H9 (cell line): ENCODE measurements around the gene ZNF106. TPM values are rescaled to one million over a fixed set of nuclear protein-coding genes. Genes with fewer than 3 reads are reported as not detected.

Experiments used
- DNase-seq: peaks from one replicate; pipeline ENCODE4 v3.0.0-alpha.2; 2017
- H2AFZ ChIP-seq: one replicate; pipeline ENCODE4 v1.6.1; 2013; ENCODE audit warnings: mild to moderate bottlenecking, low read length, control low read depth, moderate library complexity
- H2AK5ac ChIP-seq: 2 replicates; pipeline ENCODE4 v1.6.1; 2013; ENCODE audit warnings: low read length, control low read depth, mixed read lengths; ENCODE audit not compliant: insufficient read length
- H2BK120ac ChIP-seq: one replicate; pipeline ENCODE4 v1.6.1; 2013; ENCODE audit warnings: low read depth, mild to moderate bottlenecking, low read length, control low read depth, inconsistent platforms; ENCODE audit not compliant: poor library complexity, severe bottlenecking
- H2BK12ac ChIP-seq: 2 replicates; pipeline ENCODE4 v1.6.1; 2013; ENCODE audit warnings: low read length, control low read depth, mixed read lengths, low read depth; ENCODE audit not compliant: insufficient read length
- H2BK15ac ChIP-seq: 2 replicates; pipeline ENCODE4 v1.6.1; 2013; ENCODE audit warnings: low read depth, low read length, control low read depth
- H2BK20ac ChIP-seq: one replicate; pipeline ENCODE4 v1.6.1; 2013; ENCODE audit warnings: low read depth, mild to moderate bottlenecking, low read length, control low read depth, inconsistent platforms; ENCODE audit not compliant: poor library complexity, severe bottlenecking
- H2BK5ac ChIP-seq: 2 replicates; pipeline ENCODE4 v1.6.1; 2013; ENCODE audit warnings: low read length, control low read depth, mixed read lengths; ENCODE audit not compliant: insufficient read length
- H3K14ac ChIP-seq: 2 replicates; pipeline ENCODE4 v1.6.1; 2013; ENCODE audit warnings: low read length, control low read depth; ENCODE audit not compliant: insufficient read depth
- H3K18ac ChIP-seq: 2 replicates; pipeline ENCODE4 v1.6.1; 2013; ENCODE audit warnings: low read depth, mild to moderate bottlenecking, mixed read lengths, low read length, control low read depth; ENCODE audit not compliant: insufficient read length
- H3K23ac ChIP-seq: 2 replicates; pipeline ENCODE4 v1.6.1; 2013; ENCODE audit warnings: low read length, control low read depth, mixed read lengths, low read depth; ENCODE audit not compliant: insufficient read length
- H3K23me2 ChIP-seq: 2 replicates; pipeline ENCODE4 v1.6.1; 2013; ENCODE audit warnings: low read depth, mild to moderate bottlenecking, mixed read lengths, low read length, control low read depth; ENCODE audit not compliant: insufficient read length, poor library complexity, severe bottlenecking
- H3K27ac ChIP-seq: 2 replicates; pipeline ENCODE4 v1.5.1; 2013; ENCODE audit warnings: low read length, control low read depth, mixed read lengths, low read depth; ENCODE audit not compliant: insufficient read length
- H3K27me3 ChIP-seq: 2 replicates; pipeline ENCODE4 v1.6.1; 2013; ENCODE audit warnings: low read length, control low read depth, inconsistent platforms; ENCODE audit not compliant: insufficient read depth
- H3K4ac ChIP-seq: 2 replicates; pipeline ENCODE4 v1.6.1; 2013; ENCODE audit warnings: low read depth, mild to moderate bottlenecking, control low read depth, inconsistent platforms, low read length, moderate library complexity
- H3K4me1 ChIP-seq: 2 replicates; pipeline ENCODE4 v1.6.1; 2013; ENCODE audit warnings: low read length, control low read depth, inconsistent platforms; ENCODE audit not compliant: insufficient read depth
- H3K4me2 ChIP-seq: 2 replicates; pipeline ENCODE4 v1.6.1; 2013; ENCODE audit warnings: low read length, control low read depth, mixed read lengths; ENCODE audit not compliant: insufficient read length, insufficient read depth
- H3K56ac ChIP-seq: 2 replicates; pipeline ENCODE4 v1.6.1; 2013; ENCODE audit warnings: low read depth, mild to moderate bottlenecking, mixed read lengths, low read length, control low read depth; ENCODE audit not compliant: insufficient read length
- H3K79me1 ChIP-seq: 2 replicates; pipeline ENCODE4 v1.6.1; 2013; ENCODE audit warnings: low read depth, mild to moderate bottlenecking, moderate library complexity, low read length, control low read depth, inconsistent platforms; ENCODE audit not compliant: insufficient read depth, poor library complexity, severe bottlenecking
- H3K79me2 ChIP-seq: 2 replicates; pipeline ENCODE4 v1.6.1; 2013; ENCODE audit warnings: low read length, control low read depth, inconsistent platforms; ENCODE audit not compliant: insufficient read depth
- H3K9ac ChIP-seq: 2 replicates; pipeline ENCODE4 v1.6.1; 2013; ENCODE audit warnings: low read length, control low read depth, mixed read lengths; ENCODE audit not compliant: insufficient read length; ENCODE audit errors: extremely low read depth
- H3K9me3 ChIP-seq: one replicate; pipeline ENCODE4 v1.6.1; 2013; ENCODE audit warnings: low read depth, low read length, inconsistent platforms; ENCODE audit not compliant: control insufficient read depth
- H3T11ph ChIP-seq: one replicate; pipeline ENCODE4 v1.6.1; 2013; ENCODE audit warnings: mild to moderate bottlenecking, low read length, control low read depth, inconsistent platforms
- H4K20me1 ChIP-seq: one replicate; pipeline ENCODE4 v1.6.1; 2013; ENCODE audit not compliant: control insufficient read depth, insufficient read length, insufficient read depth
- H4K5ac ChIP-seq: 2 replicates; pipeline ENCODE4 v1.6.1; 2013; ENCODE audit warnings: low read depth, mild to moderate bottlenecking, mixed read lengths, low read length, control low read depth; ENCODE audit not compliant: insufficient read length
- H4K8ac ChIP-seq: replicated peaks from 2 replicates; pipeline ENCODE4 v1.6.1; 2013; ENCODE audit warnings: low read length, control low read depth, mixed read lengths, low read depth; ENCODE audit not compliant: insufficient read length
- H4K91ac ChIP-seq: 2 replicates; pipeline ENCODE4 v1.6.1; 2013; ENCODE audit warnings: low read depth, mild to moderate bottlenecking, moderate library complexity, mixed read lengths, low read length, control low read depth; ENCODE audit not compliant: insufficient read length
- H3K27ac Mint-ChIP-seq, 3 experiments: 2 replicates in 2 of 3; 3 replicates in 1 of 3; pipeline ENCODE4 v1.8.0; 2020 to 2021; ENCODE audit warnings: mixed read lengths in 3 of 3, mild to moderate bottlenecking in 1 of 3, moderate library complexity in 1 of 3
- H3K27me3 Mint-ChIP-seq: 2 replicates; pipeline ENCODE4 v1.8.0; 2021; ENCODE audit warnings: low read depth, mild to moderate bottlenecking, moderate library complexity, mixed read lengths
- H3K36me3 Mint-ChIP-seq, 3 experiments: 2 replicates in 2 of 3; 3 replicates in 1 of 3; pipeline ENCODE4 v1.8.0; 2020 to 2021; ENCODE audit warnings: low read depth in 3 of 3, mixed read lengths in 3 of 3; ENCODE audit not compliant: insufficient read depth in 1 of 3
- H3K4me1 Mint-ChIP-seq, 2 experiments: 2 replicates each; pipeline ENCODE4 v1.8.0; 2020; ENCODE audit warnings: mixed read lengths in 2 of 2
- H3K4me3 Mint-ChIP-seq, 2 experiments: 2 replicates in 1 of 2; 3 replicates in 1 of 2; pipeline ENCODE4 v1.8.0; 2020 to 2021; ENCODE audit warnings: mild to moderate bottlenecking in 2 of 2, mixed read lengths in 2 of 2, moderate library complexity in 1 of 2
- H3K9me3 Mint-ChIP-seq, 2 experiments: 2 replicates in 1 of 2; 3 replicates in 1 of 2; pipeline ENCODE4 v1.8.0; 2020; ENCODE audit warnings: mild to moderate bottlenecking in 2 of 2, mixed read lengths in 2 of 2, moderate library complexity in 1 of 2
- WGBS: extraction: QIAGEN DNeasy Blood & Tissue Kit; methylation state at CpG from one replicate; pipeline ENCODE4 v1.1.7; 2013; ENCODE audit warnings: missing lambda C conversion rate, low lambda C conversion rate, mixed read lengths; ENCODE audit not compliant: insufficient read length; ENCODE audit errors: extremely low coverage; 5-methylcytosine and 5-hydroxymethylcytosine counted together
- total RNA-seq: library from RNA; stranded (reverse); gene quantifications from 2 replicates; pipeline ENCODE4 v1.2.1, GENCODE V29; 2021
- TF ChIP-seq, protein P1 (sequence below): fragments of 200-600 bp; sonication (generic); conservative IDR thresholded peaks from 3 replicates; pipeline ENCODE4 v1.8.0; 2021; ENCODE audit warnings: antibody characterized with exemption, mild to moderate bottlenecking

ZNF106 gene
- total RNA-seq, 1 experiment from 2014 or later = 55.0 TPM

DNA sequence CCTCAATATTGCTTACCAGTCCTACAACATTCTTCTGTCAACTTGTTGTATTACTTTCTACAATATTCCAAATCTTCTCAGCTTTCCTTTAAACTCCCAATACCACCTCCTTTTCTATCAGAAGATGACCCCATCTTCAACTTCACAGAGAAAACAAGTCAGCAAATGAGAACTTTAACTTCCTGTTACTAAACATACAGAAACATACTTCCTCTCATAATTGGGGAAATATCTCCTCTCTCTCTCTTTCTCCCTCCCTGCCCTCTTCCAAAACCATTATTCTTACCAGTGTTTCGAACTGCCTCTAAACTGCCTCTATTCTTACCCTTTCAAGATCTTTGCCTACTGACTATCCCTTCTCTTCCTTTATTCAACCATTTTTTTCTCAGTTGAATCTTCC, 2.7 kb upstream of the ZNF106 start:
- H4K8ac ChIP-seq = no peak overlapping the region
- peak overlapping the region; percentile 24 for H2AK5ac ChIP-seq
- H3K79me2 ChIP-seq = peaks cover 6% of the 10 kb centered on the region; the same call in 1 of the 2 replicates
- H3K4me2 ChIP-seq = no peak overlapping the region
- no peak overlapping the region for H3K56ac ChIP-seq
- H3K18ac ChIP-seq = no peak overlapping the region
- H3K9ac ChIP-seq = no peak overlapping the region
- no peak overlapping the region for H2BK15ac ChIP-seq
- Mint-ChIP-seq H3K27me3 (no peaks in the 10 kb centered on the region), H3K27ac (no peak overlapping the region), H3K36me3 (peaks cover 0 to 3% (median under 1%) of the 10 kb centered on the region in 3 experiments; a peak in 2 of 7 replicates), H3K4me3 (no peak overlapping the region), H3K9me3 (no peaks in the 10 kb centered on the region; a peak in 1 of 5 replicates), H3K4me1 (peaks cover 16 to 31% of the 10 kb centered on the region in 2 experiments)
- no peak overlapping the region for H4K5ac ChIP-seq
- H3K27me3 ChIP-seq = no peaks in the 10 kb centered on the region
- H3T11ph ChIP-seq = no peak overlapping the region
- H3K4ac ChIP-seq = no peak overlapping the region
- H3K79me1 ChIP-seq = peaks cover 16% of the 10 kb centered on the region
- H3K4me1 ChIP-seq = 0 out of 2 replicates have a peak, but pooled peaks cover 3% of the 10 kb centered on the region
- no peak overlapping the region for H3K27ac ChIP-seq
- no peak overlapping the region for H2BK20ac ChIP-seq
- no peak overlapping the region for H2BK12ac ChIP-seq
- H4K91ac ChIP-seq = no peak overlapping the region
- no peak overlapping the region for H3K14ac ChIP-seq
- H4K20me1 ChIP-seq = no peaks in the 10 kb centered on the region
- WGBS = no CpG with 5 or more reads among the region's 1 CpG
- no peak overlapping the region for H2BK5ac ChIP-seq
- no peaks in the 10 kb centered on the region for H3K9me3 ChIP-seq
- no peak for DNase-seq
- H3K23me2 ChIP-seq = peaks cover 15% of the 10 kb centered on the region
- TF ChIP-seq, protein P1, sequence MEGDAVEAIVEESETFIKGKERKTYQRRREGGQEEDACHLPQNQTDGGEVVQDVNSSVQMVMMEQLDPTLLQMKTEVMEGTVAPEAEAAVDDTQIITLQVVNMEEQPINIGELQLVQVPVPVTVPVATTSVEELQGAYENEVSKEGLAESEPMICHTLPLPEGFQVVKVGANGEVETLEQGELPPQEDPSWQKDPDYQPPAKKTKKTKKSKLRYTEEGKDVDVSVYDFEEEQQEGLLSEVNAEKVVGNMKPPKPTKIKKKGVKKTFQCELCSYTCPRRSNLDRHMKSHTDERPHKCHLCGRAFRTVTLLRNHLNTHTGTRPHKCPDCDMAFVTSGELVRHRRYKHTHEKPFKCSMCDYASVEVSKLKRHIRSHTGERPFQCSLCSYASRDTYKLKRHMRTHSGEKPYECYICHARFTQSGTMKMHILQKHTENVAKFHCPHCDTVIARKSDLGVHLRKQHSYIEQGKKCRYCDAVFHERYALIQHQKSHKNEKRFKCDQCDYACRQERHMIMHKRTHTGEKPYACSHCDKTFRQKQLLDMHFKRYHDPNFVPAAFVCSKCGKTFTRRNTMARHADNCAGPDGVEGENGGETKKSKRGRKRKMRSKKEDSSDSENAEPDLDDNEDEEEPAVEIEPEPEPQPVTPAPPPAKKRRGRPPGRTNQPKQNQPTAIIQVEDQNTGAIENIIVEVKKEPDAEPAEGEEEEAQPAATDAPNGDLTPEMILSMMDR = no peak
- no peak overlapping the region for H3K23ac ChIP-seq
- H2AFZ ChIP-seq = no peak overlapping the region
- no peak overlapping the region for H2BK120ac ChIP-seq
